Caco-2 (cell line): ENCODE measurements around the gene SFTPB. TPM values are rescaled to one million over a fixed set of nuclear protein-coding genes. Genes with fewer than 3 reads are reported as not detected.
"Not testable (repeated sequence)": the region's sequence is repeated elsewhere in the genome, so short reads cannot be mapped to it uniquely, and the experiment has no call there.

Experiments
- BruUV-seq: library from RNA; stranded (reverse); fragments of 400-500 nt; replicated peaks from 2 replicates; lab custom pipeline; 2021; lab: Mats Ljungman, UMichigan
- CTCF ChIA-PET: fragments of 300-600 bp; sonication (Branson Sonifier 250); formaldehyde crosslinking; loops from one replicate; lab custom pipeline; 2022; ENCODE audit warnings: antibody characterized with exemption; lab: Charles Lee
- POLR2A ChIA-PET: fragments of 300-600 bp; sonication (Branson Sonifier 250); formaldehyde crosslinking; loops from one replicate; lab custom pipeline; 2022; ENCODE audit warnings: antibody characterized with exemption; lab: Charles Lee
- DNase-seq, 2 experiments: peaks; one replicate each; pipeline versions ENCODE4 v3.0.0 to v3.0.0-alpha.2; 2020 to 2022
- H3K27me3 ChIP-seq: replicated peaks from 2 replicates; pipeline ENCODE4 v1.6.0; 2011; ENCODE audit warnings: low read length; ENCODE audit not compliant: control insufficient read depth, insufficient read depth
- H3K36me3 ChIP-seq: 2 replicates; pipeline ENCODE4 v1.5.1; 2011; ENCODE audit warnings: low read length; ENCODE audit not compliant: control insufficient read depth, insufficient read depth
- H3K4me1 ChIP-seq: fragments of 250-450 bp; sonication (Bioruptor Pico); 2 replicates; pipeline ENCODE4 v1.5.1; 2020; ENCODE audit warnings: mild to moderate bottlenecking
- H3K4me3 ChIP-seq: 2 replicates; pipeline ENCODE4 v1.5.1; 2011; ENCODE audit warnings: low read depth, mild to moderate bottlenecking, control low read depth, low read length
- H3K9me3 ChIP-seq: fragments of 250-450 bp; sonication (Bioruptor Pico); 2 replicates; pipeline ENCODE4 v1.5.1; 2020; ENCODE audit warnings: mild to moderate bottlenecking, moderate library complexity
- H3K27ac Mint-ChIP-seq: one replicate; pipeline ENCODE4 v1.8.0; 2022; ENCODE audit warnings: mixed read lengths; ENCODE audit not compliant: unreplicated experiment
- H3K27me3 Mint-ChIP-seq: one replicate; pipeline ENCODE4 v1.8.0; 2022; ENCODE audit warnings: mixed read lengths; ENCODE audit not compliant: insufficient read depth, unreplicated experiment
- H3K36me3 Mint-ChIP-seq: one replicate; pipeline ENCODE4 v1.8.0; 2022; ENCODE audit warnings: mild to moderate bottlenecking, mixed read lengths; ENCODE audit not compliant: insufficient read depth, unreplicated experiment
- H3K4me1 Mint-ChIP-seq: one replicate; pipeline ENCODE4 v1.8.0; 2022; ENCODE audit warnings: low read depth, mixed read lengths; ENCODE audit not compliant: unreplicated experiment
- H3K4me3 Mint-ChIP-seq: one replicate; pipeline ENCODE4 v1.8.0; 2022; ENCODE audit warnings: mild to moderate bottlenecking, moderate library complexity, mixed read lengths; ENCODE audit not compliant: unreplicated experiment
- H3K9me3 Mint-ChIP-seq: one replicate; pipeline ENCODE4 v1.8.0; 2022; ENCODE audit warnings: mixed read lengths; ENCODE audit not compliant: unreplicated experiment
- CTCF ChIP-seq, 2 experiments: fragments of 200-600 bp in 1 of 2; IDR thresholded peaks; 1 replicate in 1 of 2; 2 replicates in 1 of 2; pipeline versions ENCODE4 v1.5.1 to v1.8.0; 2011 to 2022; ENCODE audit warnings: antibody characterized with exemption in 1 of 2, control low read depth in 1 of 2, inconsistent platforms in 1 of 2, low read depth in 1 of 2, low read length in 1 of 2, mild to moderate bottlenecking in 1 of 2, moderate library complexity in 1 of 2; ENCODE audit not compliant: insufficient read depth in 1 of 2, severe bottlenecking in 1 of 2, unreplicated experiment in 1 of 2
- intact Hi-C: fragments of 100-400 bp; cut with micrococcal nuclease; formaldehyde crosslinking; loops from one replicate; pipeline ENCODE4 v1.10.0; 2022; ENCODE audit not compliant: unreplicated experiment
- total RNA-seq: library from RNA; stranded (reverse); gene quantifications from 2 replicates; pipeline ENCODE4 v1.2.3, GENCODE V29; 2022

The SFTPB gene
- total RNA-seq, 1 experiment from 2014 or later = not detected

- no peaks in the 10 kb centered on the region for H3K9me3 Mint-ChIP-seq
- Histone ChIP-seq H3K36me3 (peaks cover 6% of the 10 kb centered on the region), H3K27me3 (no peaks in the 10 kb centered on the region), H3K9me3 (no peaks in the 10 kb centered on the region), H3K4me1 (peaks cover 5% of the 10 kb centered on the region; the same call in 1 of the 2 replicates), H3K4me3 (no peak overlapping the region)
- H3K27ac Mint-ChIP-seq = no peak overlapping the region
- TF ChIP-seq CTCF (IDR thresholded peaks at IDR 0.05; ENCODE audit: insufficient read depth in 1 of 2, low read depth in 1 of 2, low read length in 1 of 2, severe bottlenecking in 1 of 2, unreplicated experiment in 1 of 2) = no peak
- CTCF ChIA-PET = no interaction called here
- BruUV-seq = no TSS peak
- H3K4me1 Mint-ChIP-seq = no peaks in the 10 kb centered on the region
- no peaks in the 10 kb centered on the region for H3K27me3 Mint-ChIP-seq
- intact Hi-C loops = no loop called here
- DNase-seq = no peak
- H3K36me3 Mint-ChIP-seq = peaks cover 63% of the 10 kb centered on the region
- no peak overlapping the region for H3K4me3 Mint-ChIP-seq
- POLR2A ChIA-PET = no interaction called here
Measured at GRCh38 chr2:85619617-85620016, 48.4 kb downstream of the SFTPB start.

- intact Hi-C loops, H3K9me3 Mint-ChIP-seq, H3K4me1 Mint-ChIP-seq, H3K4me1 ChIP-seq, H3K27ac Mint-ChIP-seq, H3K27me3 Mint-ChIP-seq, BruUV-seq, CTCF ChIA-PET, H3K9me3 ChIP-seq, H3K36me3 ChIP-seq, DNase-seq, H3K27me3 ChIP-seq, H3K4me3 ChIP-seq: not testable (repeated sequence)
- Mint-ChIP-seq H3K36me3 (peaks cover 46% of the 10 kb centered on the region), H3K4me3 (peak overlapping the region; percentile 93)
- POLR2A ChIA-PET = interaction anchor here (1.1 kb wide), 1 partner anchor 15 kb away, joined by 4 read pairs; the partner anchor contains the start of gene TMEM150A
Measured at GRCh38 chr2:85617723-85618122, 50.3 kb downstream of the SFTPB start.

- Mint-ChIP-seq H3K27ac (no peak overlapping the region), H3K36me3 (peaks cover 46% of the 10 kb centered on the region), H3K27me3 (no peaks in the 10 kb centered on the region), H3K4me1 (no peaks in the 10 kb centered on the region), H3K4me3 (peak overlapping the region; percentile 93), H3K9me3 (no peaks in the 10 kb centered on the region)
- Histone ChIP-seq H3K4me3 (no peak overlapping the region), H3K9me3 (no peaks in the 10 kb centered on the region), H3K36me3 (peaks cover 4% of the 10 kb centered on the region), H3K27me3 (no peaks in the 10 kb centered on the region), H3K4me1 (peaks cover 5% of the 10 kb centered on the region; the same call in 1 of the 2 replicates)
- CTCF ChIA-PET = no interaction called here
- no TSS peak for BruUV-seq
- intact Hi-C loops = no loop called here
- TF ChIP-seq CTCF (IDR thresholded peaks at IDR 0.05; ENCODE audit: insufficient read depth in 1 of 2, low read depth in 1 of 2, low read length in 1 of 2, severe bottlenecking in 1 of 2, unreplicated experiment in 1 of 2) = no peak
- DNase-seq = no peak
- POLR2A ChIA-PET = interaction anchor here (0.9 kb wide), 1 partner anchor 28 kb away, joined by 6 read pairs; no protein-coding TSS in a partner anchor
Measured at GRCh38 chr2:85615413-85615728, 52.6 kb downstream of the SFTPB start.

- BruUV-seq, H3K27me3 Mint-ChIP-seq, H3K4me1 ChIP-seq, H3K4me3 ChIP-seq, H3K27me3 ChIP-seq, POLR2A ChIA-PET, H3K36me3 ChIP-seq, H3K4me3 Mint-ChIP-seq, H3K4me1 Mint-ChIP-seq, H3K27ac Mint-ChIP-seq, DNase-seq, CTCF ChIA-PET, H3K9me3 Mint-ChIP-seq, intact Hi-C loops, H3K9me3 ChIP-seq: not testable (repeated sequence)
- peaks cover 52% of the 10 kb centered on the region for H3K36me3 Mint-ChIP-seq
Measured at GRCh38 chr2:85614757-85615156, 53.2 kb downstream of the SFTPB start.
